ENCODE data around the gene STARD9.

DNA sequence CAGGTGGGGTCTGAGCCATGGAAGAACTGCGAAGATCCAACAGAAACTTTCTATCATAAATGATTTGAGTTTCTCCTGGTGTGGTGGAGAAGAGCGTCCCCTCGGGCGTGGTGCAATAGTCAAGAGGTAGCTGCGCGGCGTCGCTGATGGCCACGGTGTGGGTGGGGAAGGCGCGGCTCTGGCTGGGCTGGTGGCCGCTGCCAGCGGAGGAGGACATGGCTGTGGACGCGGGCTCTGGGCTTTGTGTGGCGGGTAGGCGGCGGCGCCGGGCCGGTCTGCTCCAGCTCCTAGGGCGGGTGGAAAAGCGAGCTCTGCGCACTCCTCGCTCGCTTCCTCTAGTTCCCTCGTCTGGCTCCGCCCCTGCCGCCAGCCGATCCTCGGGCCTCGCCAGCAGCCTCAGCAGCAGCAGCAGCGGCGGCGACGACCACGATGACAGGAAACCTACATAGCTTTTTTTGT, 5.9 kb downstream of the STARD9 start:
- TF ChIP-seq ZBTB8A (CRISPR knock-in tag; IDR thresholded peaks at IDR 0.05; ENCODE audit: borderline replicate concordance, low read depth) (no peak), ZFP37 (CRISPR knock-in tag; IDR thresholded peaks at IDR 0.05; ENCODE audit: borderline replicate concordance) (no peak), ZNF414 (CRISPR knock-in tag; IDR thresholded peaks at IDR 0.05) (no peak), FOXA1 (IDR thresholded peaks at IDR 0.05) (no peak), FOXA1 (CRISPR knock-in tag; IDR thresholded peaks at IDR 0.05) (no peak), CEBPB (IDR thresholded peaks at IDR 0.05; ENCODE audit: borderline replicate concordance, low read depth, low read length) (no peak), SP5 (CRISPR knock-in tag; IDR thresholded peaks at IDR 0.05; ENCODE audit: borderline replicate concordance, low read depth) (0 out of 2 replicates have a peak, but pooled peaks have one; percentile 28), TBP (CRISPR knock-in tag; IDR thresholded peaks at IDR 0.05) (no peak), ZBTB1 (CRISPR knock-in tag; IDR thresholded peaks at IDR 0.05; ENCODE audit: borderline replicate concordance) (no peak), ARNTL (CRISPR knock-in tag; IDR thresholded peaks at IDR 0.05) (no peak)
